GM12801 (cell line): ENCODE measurements around the gene TULP4.

Experiments
- CTCF ChIP-seq: IDR thresholded peaks from one replicate; pipeline ENCODE4 v1.5.1; 2011; ENCODE audit warnings: control low read depth; ENCODE audit not compliant: insufficient read length; ENCODE audit errors: extremely low read depth

TULP4 gene

DNA sequence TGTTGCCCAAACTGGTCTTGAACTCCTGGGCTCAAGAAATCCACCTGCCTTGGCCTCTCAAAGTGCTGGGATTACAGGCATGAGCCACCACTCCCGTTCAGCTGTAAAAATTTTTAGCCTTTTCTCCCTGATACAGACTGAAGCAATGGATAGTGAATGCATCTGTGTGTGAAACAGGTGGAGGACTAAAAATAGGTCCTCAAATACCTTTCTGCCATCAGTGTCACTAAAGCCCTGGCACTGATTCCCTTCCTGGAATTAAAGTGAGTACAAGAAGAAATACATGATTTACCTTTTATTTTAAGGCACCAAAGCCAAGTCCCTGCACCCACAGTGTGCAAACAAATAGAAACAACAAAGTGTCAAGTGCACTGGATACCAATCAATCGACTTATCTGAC lies 25.1 kb downstream of the TULP4 start:
- no peak for TF ChIP-seq CTCF

DNA sequence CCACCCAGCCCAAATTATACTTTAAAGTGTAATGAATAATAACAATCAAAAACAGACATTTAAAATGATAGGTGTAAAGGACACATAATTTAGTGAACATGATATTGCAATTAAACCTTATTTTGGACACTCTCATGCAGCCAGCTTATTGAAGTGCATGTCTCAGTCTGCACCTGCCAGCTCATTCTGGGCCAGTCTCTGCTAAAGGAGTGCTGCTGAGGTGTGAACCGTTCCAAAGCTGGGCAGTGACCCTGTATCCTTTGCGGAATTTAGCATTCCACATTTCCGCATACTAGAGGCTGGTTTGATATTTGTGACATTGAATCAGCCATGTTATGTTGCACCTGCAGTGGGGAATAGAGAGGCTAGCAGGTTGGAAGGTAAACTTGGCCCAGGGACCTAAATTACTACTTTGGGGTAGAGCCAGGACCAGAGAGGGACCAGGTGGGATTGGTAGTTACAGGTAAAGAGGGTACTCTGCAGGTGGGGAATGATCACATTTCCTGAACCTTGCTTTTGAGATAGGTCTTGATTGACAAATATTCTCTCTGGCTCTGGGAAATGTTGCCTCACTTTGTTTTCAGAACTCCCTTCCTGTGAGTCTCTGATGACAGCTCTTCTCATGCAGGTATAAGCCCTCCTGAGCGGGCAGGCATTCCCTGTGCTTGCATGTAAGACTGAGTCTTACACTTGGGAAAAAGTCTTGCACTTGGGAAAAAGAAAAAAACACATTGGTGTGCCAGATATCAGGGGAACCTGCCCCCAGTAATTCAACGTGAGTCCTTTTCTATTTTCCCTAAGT lies 26.2 kb downstream of the TULP4 start:
- no peak for TF ChIP-seq CTCF

DNA sequence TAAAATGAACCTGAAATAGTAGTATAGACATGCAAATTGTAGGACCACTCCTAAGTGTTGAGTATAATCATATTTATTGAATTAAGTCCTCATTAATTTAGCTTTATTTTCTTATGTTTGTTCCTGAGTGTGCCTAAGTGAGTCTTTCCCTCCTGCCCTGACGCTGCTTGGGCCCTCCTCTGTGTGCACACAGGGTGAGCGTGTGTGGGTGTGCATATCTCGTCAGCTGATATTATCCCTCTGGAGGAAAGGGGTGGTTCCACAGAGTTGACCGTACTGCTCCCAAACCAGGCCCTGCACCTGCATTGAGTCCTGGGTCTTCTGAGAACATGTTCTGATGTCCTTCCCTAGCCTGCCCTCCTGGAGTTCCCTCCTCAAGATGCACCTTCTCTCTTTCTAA lies 28.0 kb downstream of the TULP4 start:
- TF ChIP-seq CTCF = no peak

GRCh38 chr6:158344534-158344933 lies 32.3 kb downstream of the TULP4 start:
- no peak for TF ChIP-seq CTCF

- no peak for TF ChIP-seq CTCF
These were observed 35.1 kb downstream of the TULP4 start for GRCh38 chr6:158347335-158347734.

DNA sequence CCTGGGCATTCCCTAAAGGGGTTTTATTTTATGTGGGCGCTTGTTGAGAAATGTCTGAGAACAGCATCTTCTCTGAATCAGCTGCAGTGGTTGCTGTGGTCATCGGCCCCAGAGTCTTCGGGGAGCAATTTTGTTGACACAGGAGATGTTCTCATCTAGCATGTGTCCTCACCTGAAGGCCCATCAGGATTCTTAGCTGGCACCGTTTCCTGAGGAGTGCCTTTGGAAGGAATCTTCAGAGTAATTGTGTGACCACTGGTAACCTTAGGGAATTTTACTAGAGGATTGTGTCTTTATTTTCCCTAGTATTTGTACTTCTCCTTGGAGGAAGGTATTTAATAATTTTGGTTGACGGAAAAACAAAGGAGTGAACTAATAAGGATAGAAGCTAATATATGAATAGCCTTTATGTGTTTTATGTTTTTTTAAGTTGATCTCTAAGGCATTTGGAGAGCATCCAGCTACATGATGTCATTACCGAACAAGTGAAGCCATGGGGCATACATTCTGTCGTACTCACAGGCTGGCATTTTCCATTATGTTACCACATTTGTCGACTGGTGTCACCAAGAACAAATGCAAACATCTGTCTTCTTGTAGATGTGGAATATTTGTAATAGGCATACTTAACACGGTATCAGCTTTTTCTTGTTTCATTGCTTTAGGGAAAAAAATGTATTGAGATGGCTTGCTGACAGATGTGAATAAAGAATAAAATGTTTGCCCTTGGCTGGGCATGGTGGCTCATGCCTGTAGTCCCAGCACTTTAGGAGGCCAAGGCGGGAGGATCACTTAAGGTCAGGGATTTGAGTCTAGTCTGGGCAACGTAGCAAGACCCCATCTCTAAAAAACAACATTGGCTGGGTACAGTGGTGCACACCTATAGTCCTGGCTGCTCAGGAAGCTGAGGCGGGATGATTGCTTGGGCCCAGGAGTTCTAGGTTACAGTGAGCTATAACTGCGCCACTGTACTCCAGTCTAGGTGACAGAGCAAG lies 41.9 kb downstream of the TULP4 start:
- TF ChIP-seq CTCF = no peak
